SK-N-MC (cell line): ENCODE data around the gene KREMEN2.

ENCODE experiments used
- EZH2 ChIP-seq: fragments of 200-600 bp; sonication (generic); IDR thresholded peaks from one replicate; pipeline ENCODE4 v1.6.1; 2017; ENCODE audit warnings: antibody characterized with exemption
- FOXP2 ChIP-seq: optimal IDR thresholded peaks from 2 replicates; pipeline ENCODE3; 2011; ENCODE audit warnings: mild to moderate bottlenecking, moderate library complexity; ENCODE audit not compliant: insufficient read depth; ENCODE audit errors: extremely low read length, control extremely low read depth
- POLR2AphosphoS5 ChIP-seq: IDR thresholded peaks from 2 replicates; pipeline ENCODE4 v1.6.1; 2012; ENCODE audit warnings: mild to moderate bottlenecking, low read depth, low read length, borderline replicate concordance

DNA sequence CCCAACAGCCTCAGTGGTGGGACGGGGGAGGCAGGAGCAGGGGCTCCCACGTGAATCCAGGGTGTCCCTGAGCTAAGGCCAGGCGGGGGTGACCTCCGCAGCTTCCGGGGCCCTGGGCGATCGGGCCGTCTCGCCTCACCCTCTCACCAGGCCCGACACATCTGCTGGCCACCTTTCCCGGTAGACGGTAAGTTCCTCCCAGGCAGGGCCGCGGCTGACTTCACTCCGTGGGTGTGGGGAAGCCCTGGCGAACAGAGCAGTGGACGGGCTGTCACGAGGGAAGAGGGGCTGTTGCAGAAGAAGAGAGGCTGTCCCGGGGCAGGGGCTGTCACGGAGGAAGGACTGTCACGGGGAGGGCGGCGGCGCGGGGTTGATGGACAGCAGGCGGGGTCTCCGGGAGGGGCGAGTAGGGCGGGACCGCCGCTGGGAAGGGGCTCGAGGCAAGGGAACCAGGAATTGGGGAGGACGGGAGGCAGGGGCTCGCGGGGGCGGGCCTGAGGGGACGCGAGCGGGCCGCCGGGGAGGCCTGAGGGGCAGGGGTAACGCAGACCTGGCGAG, 15.7 kb downstream of the KREMEN2 start:
- TF ChIP-seq EZH2 (no peak), POLR2AphosphoS5 (no peak), FOXP2 (no peak)
